ENCODE data around the gene MRC2.

DNA sequence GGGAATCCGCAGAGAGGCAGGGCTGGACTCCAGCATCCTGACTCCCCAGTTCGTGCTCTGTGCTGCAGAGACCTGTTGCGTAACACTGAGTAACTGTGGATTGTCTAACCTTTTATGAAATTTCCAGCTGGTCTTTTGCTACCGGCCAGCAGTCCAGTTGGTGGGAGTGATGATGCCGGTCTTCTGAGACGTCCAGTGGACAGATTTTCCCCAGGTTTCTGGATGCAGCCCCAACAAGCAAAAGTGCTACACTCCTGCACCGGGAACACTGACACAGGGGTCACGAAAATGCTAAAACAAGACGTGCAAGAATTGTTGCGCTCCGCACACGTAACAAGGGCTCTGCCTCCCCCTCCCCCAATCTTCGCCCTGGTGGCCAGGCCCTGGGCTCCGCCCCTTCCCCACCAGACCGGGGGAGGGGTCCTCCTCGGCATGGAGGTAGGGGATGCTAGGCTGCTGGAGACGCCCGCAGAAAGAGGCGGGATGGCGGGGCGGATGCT, 701 bp upstream of the MRC2 start:
- no peak for TF ChIP-seq EZH2 (IDR thresholded peaks at IDR 0.05; ENCODE audit: borderline replicate concordance)
- TF ChIP-seq, protein P1, sequence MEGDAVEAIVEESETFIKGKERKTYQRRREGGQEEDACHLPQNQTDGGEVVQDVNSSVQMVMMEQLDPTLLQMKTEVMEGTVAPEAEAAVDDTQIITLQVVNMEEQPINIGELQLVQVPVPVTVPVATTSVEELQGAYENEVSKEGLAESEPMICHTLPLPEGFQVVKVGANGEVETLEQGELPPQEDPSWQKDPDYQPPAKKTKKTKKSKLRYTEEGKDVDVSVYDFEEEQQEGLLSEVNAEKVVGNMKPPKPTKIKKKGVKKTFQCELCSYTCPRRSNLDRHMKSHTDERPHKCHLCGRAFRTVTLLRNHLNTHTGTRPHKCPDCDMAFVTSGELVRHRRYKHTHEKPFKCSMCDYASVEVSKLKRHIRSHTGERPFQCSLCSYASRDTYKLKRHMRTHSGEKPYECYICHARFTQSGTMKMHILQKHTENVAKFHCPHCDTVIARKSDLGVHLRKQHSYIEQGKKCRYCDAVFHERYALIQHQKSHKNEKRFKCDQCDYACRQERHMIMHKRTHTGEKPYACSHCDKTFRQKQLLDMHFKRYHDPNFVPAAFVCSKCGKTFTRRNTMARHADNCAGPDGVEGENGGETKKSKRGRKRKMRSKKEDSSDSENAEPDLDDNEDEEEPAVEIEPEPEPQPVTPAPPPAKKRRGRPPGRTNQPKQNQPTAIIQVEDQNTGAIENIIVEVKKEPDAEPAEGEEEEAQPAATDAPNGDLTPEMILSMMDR (IDR thresholded peaks at IDR 0.05; ENCODE audit: poor library complexity): no peak

All from hepatocyte (in vitro differentiated cells).